Large intestine (tissue), 3 donors: Measurements from ENCODE around the gene PFN1. TPM values are rescaled to one million over a fixed set of nuclear protein-coding genes. Genes with fewer than 3 reads are reported as not detected.

ENCODE experiments used
- DNase-seq, 2 donors: peaks; one replicate each; pipeline versions ENCODE4 v3.0.0 to v3.0.0-alpha.2; 2013
- H3K27ac ChIP-seq: one replicate; pipeline ENCODE4 v1.5.1; 2013; ENCODE audit warnings: low read length
- H3K27me3 ChIP-seq: 2 replicates; pipeline ENCODE4 v1.6.1; 2013; ENCODE audit warnings: low read length; ENCODE audit not compliant: control insufficient read depth, insufficient read depth
- H3K36me3 ChIP-seq: 2 replicates; pipeline ENCODE4 v1.6.1; 2013; ENCODE audit warnings: low read length; ENCODE audit not compliant: control insufficient read depth, insufficient read depth
- H3K4me1 ChIP-seq: one replicate; pipeline ENCODE4 v1.6.1; 2013; ENCODE audit warnings: low read length; ENCODE audit not compliant: control insufficient read depth, insufficient read depth
- H3K4me3 ChIP-seq: one replicate; pipeline ENCODE4 v1.5.1; 2013; ENCODE audit warnings: low read length
- H3K9me3 ChIP-seq: one replicate; pipeline ENCODE4 v1.6.1; 2013; ENCODE audit warnings: mild to moderate bottlenecking, low read depth, low read length, moderate library complexity; ENCODE audit not compliant: control insufficient read depth
- WGBS: methylation state at CpG from one replicate; pipeline ENCODE4 v1.1.5; 2013; ENCODE audit warnings: low lambda C conversion rate; ENCODE audit not compliant: insufficient coverage; 5-methylcytosine and 5-hydroxymethylcytosine counted together
- polyA plus RNA-seq: library from polyadenylated mRNA; unstranded; fragments of 120-200 nt; gene quantifications from one replicate; pipeline ENCODE4 v1.2.1, GENCODE V29; 2013

The PFN1 gene
- polyA plus RNA-seq, 1 donor: 557 TPM

DNA sequence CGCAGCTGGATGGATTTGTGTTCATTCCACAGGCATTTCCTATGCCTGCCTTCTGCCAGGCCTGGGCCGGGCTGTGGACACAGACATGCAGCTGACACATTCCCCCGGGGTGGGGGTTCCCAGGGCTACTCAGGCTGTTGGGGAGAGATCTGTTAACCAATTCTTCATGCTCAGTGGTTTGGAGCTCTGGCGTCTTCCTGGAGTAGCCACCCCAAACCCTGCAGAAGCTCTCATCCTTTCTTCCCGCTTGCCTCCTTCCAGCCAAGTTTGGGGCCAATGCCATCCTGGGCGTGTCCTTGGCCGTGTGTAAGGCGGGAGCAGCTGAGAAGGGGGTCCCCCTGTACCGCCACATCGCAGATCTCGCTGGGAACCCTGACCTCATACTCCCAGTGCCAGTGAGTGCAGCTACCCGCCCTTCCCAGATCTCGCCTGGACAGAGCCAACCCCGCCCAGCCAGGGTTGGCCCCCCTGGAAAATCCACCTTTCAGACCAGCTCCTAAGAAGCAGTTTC lies 5.2 kb upstream of the PFN1 start:
- no peak overlapping the region for H3K27ac ChIP-seq
- peaks cover 20% of the 10 kb centered on the region for H3K4me1 ChIP-seq
- H3K9me3 ChIP-seq: no peaks in the 10 kb centered on the region
- no CpG with 5 or more reads among the region's 14 CpGs for WGBS
- H3K36me3 ChIP-seq: peaks cover 6% of the 10 kb centered on the region
- no peak for DNase-seq
- H3K4me3 ChIP-seq: no peak overlapping the region
- H3K27me3 ChIP-seq: no peaks in the 10 kb centered on the region

DNA sequence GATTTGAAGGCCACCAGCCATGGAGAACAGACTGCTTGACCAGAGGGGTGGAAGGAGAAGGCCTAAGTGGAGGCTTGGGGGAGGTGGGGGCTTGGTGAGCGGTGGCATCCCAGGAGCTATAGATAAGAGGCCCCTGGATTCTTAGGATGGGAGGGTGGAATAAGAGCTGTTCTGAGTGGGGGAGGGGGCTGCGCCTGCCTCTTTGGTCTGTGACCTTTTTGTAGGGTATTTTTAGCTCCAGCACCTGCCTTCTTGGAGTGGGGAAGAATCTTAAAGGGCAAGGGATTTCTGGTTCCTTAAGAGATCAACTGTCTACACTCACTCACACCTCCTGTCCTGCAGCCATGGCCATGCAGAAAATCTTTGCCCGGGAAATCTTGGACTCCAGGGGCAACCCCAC lies 3.2 kb upstream of the PFN1 start:
- no CpG with 5 or more reads among the region's 3 CpGs for WGBS
- H3K27me3 ChIP-seq: no peaks in the 10 kb centered on the region
- no peaks in the 10 kb centered on the region for H3K9me3 ChIP-seq
- H3K4me1 ChIP-seq: peaks cover 25% of the 10 kb centered on the region
- no peak for DNase-seq
- H3K27ac ChIP-seq: no peak overlapping the region
- H3K4me3 ChIP-seq: no peak overlapping the region
- H3K36me3 ChIP-seq: peaks cover 7% of the 10 kb centered on the region

DNA sequence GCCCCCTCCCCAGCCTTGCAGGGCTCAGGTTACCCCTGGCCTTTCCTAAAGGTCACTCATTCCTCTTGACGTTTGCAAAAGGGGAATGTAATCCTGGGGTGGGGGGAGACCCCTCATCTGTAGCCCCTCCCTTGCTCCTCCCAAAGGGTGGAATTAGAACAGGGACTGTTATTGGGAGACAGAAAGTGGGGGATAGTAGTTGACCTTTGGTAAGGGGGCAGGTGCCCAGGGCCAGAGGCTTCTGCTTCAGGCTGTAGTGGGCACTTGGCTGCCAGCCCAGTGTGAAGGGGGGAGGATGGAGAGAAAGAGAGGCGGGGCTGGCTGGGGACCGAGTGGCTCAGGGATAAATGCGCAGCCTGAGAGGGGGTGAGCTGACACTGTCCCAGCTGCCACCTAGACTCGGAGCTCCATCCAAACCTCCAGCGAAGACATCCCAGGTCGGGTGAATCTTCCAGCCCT lies 2.4 kb upstream of the PFN1 start, which contains the start of gene ENO3:
ENO3 (plus strand) TSS at position 374 of the 459 bp plus-strand sequence. CDS start 711 bp downstream, outside the sequence.
- peaks cover 14% of the 10 kb centered on the region for H3K36me3 ChIP-seq
- no CpG with 5 or more reads among the region's 7 CpGs for WGBS
- peak within 1 kb of the TSS; percentile 61 for H3K4me3 ChIP-seq
- peaks cover 30% of the 10 kb centered on the region for H3K4me1 ChIP-seq
- H3K9me3 ChIP-seq: no peaks in the 10 kb centered on the region
- peak in 1 of 2 donors; percentile 36 for DNase-seq
- H3K27ac ChIP-seq: peak within 1 kb of the TSS; percentile 100
- H3K27me3 ChIP-seq: no peaks in the 10 kb centered on the region

DNA sequence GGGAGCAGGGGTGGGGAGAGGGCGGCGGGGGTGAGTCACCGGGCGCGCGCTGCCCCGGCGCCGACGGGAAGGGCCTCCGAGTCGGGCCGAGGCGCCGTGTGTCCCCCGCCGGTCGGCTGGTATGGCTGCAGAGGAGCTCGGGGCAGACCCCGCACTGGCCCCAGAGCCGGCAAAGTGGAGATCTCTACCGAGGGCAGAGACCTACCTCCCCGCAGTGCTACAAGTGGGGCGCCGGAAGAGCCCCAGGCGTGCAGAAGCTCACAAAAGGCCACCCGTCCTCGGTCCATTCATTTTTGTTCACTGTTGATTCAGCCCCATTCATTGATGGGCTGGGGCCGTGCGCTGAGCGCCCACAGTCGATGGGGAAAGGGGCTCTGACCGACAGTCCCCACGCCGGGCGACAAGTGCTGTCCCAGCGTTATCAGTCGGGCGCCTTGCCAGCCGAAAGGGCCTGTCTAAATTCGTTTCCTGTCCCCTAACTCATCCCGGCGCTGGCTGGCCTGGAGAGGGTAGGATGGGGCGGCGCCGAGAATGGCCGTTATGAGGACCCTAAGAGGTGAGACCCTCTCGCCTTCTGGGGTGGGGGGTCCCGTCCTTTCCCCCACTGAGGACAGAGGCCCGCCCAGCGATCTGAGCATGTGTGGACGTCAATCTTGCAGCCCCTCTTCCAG lies 1.9 kb upstream of the PFN1 start:
- DNase-seq: no peak
- no CpG with 5 or more reads among the region's 52 CpGs for WGBS
- no peaks in the 10 kb centered on the region for H3K9me3 ChIP-seq
- peak overlapping the region; percentile 100 for H3K27ac ChIP-seq
- H3K36me3 ChIP-seq: peaks cover 20% of the 10 kb centered on the region
- no peaks in the 10 kb centered on the region for H3K27me3 ChIP-seq
- H3K4me1 ChIP-seq: peaks cover 36% of the 10 kb centered on the region
- H3K4me3 ChIP-seq: peak overlapping the region; percentile 61

DNA sequence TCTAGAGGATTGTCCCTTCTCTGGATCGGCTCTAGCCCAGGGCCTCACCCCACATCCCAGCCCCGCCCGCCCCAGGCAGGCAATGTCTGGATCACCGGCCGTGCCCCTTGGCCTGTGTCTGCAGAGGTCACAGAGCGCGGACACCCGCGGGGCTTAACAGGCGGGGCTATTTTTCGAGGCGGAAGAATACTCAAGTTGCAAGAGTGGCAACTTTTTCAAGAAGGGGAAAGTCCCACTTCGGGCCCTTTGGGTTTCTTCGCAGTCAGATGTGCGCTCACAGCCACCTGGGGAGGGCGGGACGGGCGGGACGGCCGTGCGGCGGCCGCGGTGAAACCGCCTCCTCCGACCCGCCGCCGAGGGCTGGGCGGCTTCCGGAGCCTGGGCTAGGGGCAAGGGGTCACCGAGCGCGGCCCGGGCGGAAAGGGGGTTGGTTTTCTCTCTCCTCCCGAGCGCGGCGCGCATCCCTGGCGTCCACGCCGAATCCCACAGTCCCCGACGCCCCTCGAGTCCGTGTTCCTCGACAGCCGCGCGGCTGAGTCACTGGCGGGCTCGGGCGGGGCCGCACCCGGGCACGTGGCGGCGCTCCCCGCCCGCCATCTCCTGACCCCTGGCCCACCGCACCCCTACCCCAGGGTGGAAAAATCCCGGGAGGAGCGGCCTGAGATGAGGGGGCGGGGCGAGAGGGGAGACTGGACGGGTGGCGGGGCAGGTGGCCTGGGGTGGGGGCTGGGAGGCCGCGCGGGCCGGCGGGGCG lies 1.2 kb upstream of the PFN1 start:
- Histone ChIP-seq H3K27me3 (no peaks in the 10 kb centered on the region), H3K4me1 (peaks cover 43% of the 10 kb centered on the region), H3K27ac (peak overlapping the region; percentile 100), H3K9me3 (no peaks in the 10 kb centered on the region), H3K4me3 (peak overlapping the region; percentile 100), H3K36me3 (peaks cover 27% of the 10 kb centered on the region)
- no CpG with 5 or more reads among the region's 75 CpGs for WGBS
- DNase-seq: peak; percentile 70 to 90

DNA sequence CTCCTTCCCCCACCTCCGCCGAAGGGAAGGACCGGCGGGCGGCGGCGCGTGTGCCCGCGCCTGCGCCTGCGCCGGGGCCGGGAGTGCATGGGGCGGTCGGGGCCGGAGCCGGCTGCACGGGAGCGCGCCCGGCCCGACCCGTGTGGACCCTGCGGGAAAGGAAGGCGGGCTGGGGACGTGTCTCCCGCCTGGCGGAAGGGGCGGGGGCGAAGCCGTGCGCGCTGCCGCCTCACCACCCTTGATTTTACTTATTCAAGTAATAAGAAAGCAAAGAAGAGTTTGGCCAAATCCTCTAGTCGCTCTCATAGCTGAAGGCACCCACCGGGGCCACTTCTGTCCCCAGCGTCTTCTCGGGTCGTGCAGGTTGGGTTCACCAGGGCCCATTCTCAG lies 596 bp upstream of the PFN1 start:
- peak; percentile 93 to 97 for DNase-seq
- H3K4me1 ChIP-seq: peaks cover 43% of the 10 kb centered on the region
- WGBS: 0% methylated on average over 3 of the region's 40 CpGs
- H3K36me3 ChIP-seq: peaks cover 32% of the 10 kb centered on the region
- H3K27me3 ChIP-seq: no peaks in the 10 kb centered on the region
- H3K27ac ChIP-seq: peak overlapping the region; percentile 100
- peak overlapping the region; percentile 100 for H3K4me3 ChIP-seq
- H3K9me3 ChIP-seq: no peaks in the 10 kb centered on the region

- Histone ChIP-seq H3K36me3 (peaks cover 46% of the 10 kb centered on the region), H3K4me3 (peak overlapping the region; percentile 100), H3K4me1 (peaks cover 43% of the 10 kb centered on the region), H3K9me3 (no peaks in the 10 kb centered on the region), H3K27me3 (no peaks in the 10 kb centered on the region), H3K27ac (peak overlapping the region; percentile 99)
- no CpG with 5 or more reads among the region's 56 CpGs for WGBS
- peak in 1 of 2 donors; percentile 70 for DNase-seq
These were observed 742 bp downstream of the PFN1 start for GRCh38 chr17:4947411-4948165.

- Histone ChIP-seq H3K27me3 (no peaks in the 10 kb centered on the region), H3K4me3 (peak overlapping the region; percentile 100), H3K36me3 (peaks cover 52% of the 10 kb centered on the region), H3K27ac (peak overlapping the region; percentile 99), H3K4me1 (peaks cover 48% of the 10 kb centered on the region), H3K9me3 (no peaks in the 10 kb centered on the region)
- 0% methylated on average over 1 of the region's 7 CpGs for WGBS
- DNase-seq: no peak
These were observed 1.3 kb downstream of the PFN1 start for GRCh38 chr17:4947010-4947410.

- Histone ChIP-seq H3K9me3 (no peaks in the 10 kb centered on the region), H3K27ac (peak overlapping the region; percentile 99), H3K4me1 (peaks cover 48% of the 10 kb centered on the region), H3K4me3 (peak overlapping the region; percentile 100), H3K36me3 (peaks cover 54% of the 10 kb centered on the region), H3K27me3 (no peaks in the 10 kb centered on the region)
- no CpG with 5 or more reads among the region's 16 CpGs for WGBS
- DNase-seq: no peak
These were observed 1.9 kb downstream of the PFN1 start for GRCh38 chr17:4946312-4946976.

DNA sequence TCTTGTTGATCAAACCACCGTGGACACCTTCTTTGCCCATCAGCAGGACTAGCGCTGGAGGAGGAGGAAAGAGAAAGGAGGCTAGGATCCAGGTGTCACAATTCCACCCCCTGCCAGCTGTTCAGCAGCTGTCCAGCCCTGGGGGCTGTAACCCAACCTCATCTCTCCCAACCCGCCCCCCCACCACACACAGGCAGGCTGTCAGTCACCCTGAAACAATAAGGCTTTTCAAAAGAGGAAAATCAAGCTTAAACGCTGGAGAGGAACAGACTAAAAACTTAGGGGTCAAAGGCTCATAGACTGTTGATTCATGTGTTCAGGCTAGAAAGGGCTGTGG lies 2.4 kb downstream of the PFN1 start:
- Histone ChIP-seq H3K9me3 (no peaks in the 10 kb centered on the region), H3K36me3 (peaks cover 54% of the 10 kb centered on the region), H3K27ac (peak overlapping the region; percentile 9), H3K4me3 (no peak overlapping the region), H3K27me3 (no peaks in the 10 kb centered on the region), H3K4me1 (peaks cover 47% of the 10 kb centered on the region)
- no CpG with 5 or more reads among the region's 4 CpGs for WGBS
- DNase-seq: no peak
